HUES64 (cell line): ENCODE data around the gene LRG1.
"Not testable (repeated sequence)": the region's sequence is repeated elsewhere in the genome, so short reads cannot be mapped to it uniquely, and the experiment has no call there.

Source experiments
- H3K27ac ChIP-seq: 2 replicates; pipeline ENCODE4 v1.7.0; 2013; ENCODE audit warnings: low read depth, low read length, inconsistent platforms
- H3K27me3 ChIP-seq: 2 replicates; pipeline ENCODE4 v1.6.1; 2013; ENCODE audit warnings: mild to moderate bottlenecking, low read length; ENCODE audit not compliant: insufficient read depth
- H3K36me3 ChIP-seq: 2 replicates; pipeline ENCODE4 v1.6.1; 2013; ENCODE audit warnings: mild to moderate bottlenecking, low read length; ENCODE audit not compliant: insufficient read depth
- H3K4me1 ChIP-seq: 2 replicates; pipeline ENCODE4 v1.6.1; 2013; ENCODE audit warnings: mild to moderate bottlenecking, low read length, moderate library complexity; ENCODE audit not compliant: insufficient read depth
- H3K4me3 ChIP-seq: 2 replicates; pipeline ENCODE4 v1.5.1; 2013; ENCODE audit warnings: mild to moderate bottlenecking, low read length, moderate library complexity
- H3K9ac ChIP-seq: 2 replicates; pipeline ENCODE4 v1.6.1; 2013; ENCODE audit warnings: mild to moderate bottlenecking, low read depth, low read length
- H3K9me3 ChIP-seq: 2 replicates; pipeline ENCODE4 v1.6.1; 2013; ENCODE audit warnings: low read depth, low read length; ENCODE audit not compliant: insufficient read depth
- WGBS: fragments of 150-250, 120-280 bp; methylation state at CpG from one replicate; pipeline ENCODE4 v1.1.7; 2013; ENCODE audit warnings: missing lambda C conversion rate; 5-methylcytosine and 5-hydroxymethylcytosine counted together

The LRG1 gene

GRCh38 chr19:4547303-4548237, 7.7 kb upstream of the LRG1 start:
- no peaks in the 10 kb centered on the region for H3K27me3 ChIP-seq
- H3K27ac ChIP-seq: no peak overlapping the region
- no peaks in the 10 kb centered on the region for H3K9me3 ChIP-seq
- 93% methylated on average over 32 of the region's 32 CpGs for WGBS
- H3K4me3 ChIP-seq: no peak overlapping the region
- H3K36me3 ChIP-seq: peaks cover 36% of the 10 kb centered on the region
- no peaks in the 10 kb centered on the region for H3K4me1 ChIP-seq
- H3K9ac ChIP-seq: no peak overlapping the region

DNA sequence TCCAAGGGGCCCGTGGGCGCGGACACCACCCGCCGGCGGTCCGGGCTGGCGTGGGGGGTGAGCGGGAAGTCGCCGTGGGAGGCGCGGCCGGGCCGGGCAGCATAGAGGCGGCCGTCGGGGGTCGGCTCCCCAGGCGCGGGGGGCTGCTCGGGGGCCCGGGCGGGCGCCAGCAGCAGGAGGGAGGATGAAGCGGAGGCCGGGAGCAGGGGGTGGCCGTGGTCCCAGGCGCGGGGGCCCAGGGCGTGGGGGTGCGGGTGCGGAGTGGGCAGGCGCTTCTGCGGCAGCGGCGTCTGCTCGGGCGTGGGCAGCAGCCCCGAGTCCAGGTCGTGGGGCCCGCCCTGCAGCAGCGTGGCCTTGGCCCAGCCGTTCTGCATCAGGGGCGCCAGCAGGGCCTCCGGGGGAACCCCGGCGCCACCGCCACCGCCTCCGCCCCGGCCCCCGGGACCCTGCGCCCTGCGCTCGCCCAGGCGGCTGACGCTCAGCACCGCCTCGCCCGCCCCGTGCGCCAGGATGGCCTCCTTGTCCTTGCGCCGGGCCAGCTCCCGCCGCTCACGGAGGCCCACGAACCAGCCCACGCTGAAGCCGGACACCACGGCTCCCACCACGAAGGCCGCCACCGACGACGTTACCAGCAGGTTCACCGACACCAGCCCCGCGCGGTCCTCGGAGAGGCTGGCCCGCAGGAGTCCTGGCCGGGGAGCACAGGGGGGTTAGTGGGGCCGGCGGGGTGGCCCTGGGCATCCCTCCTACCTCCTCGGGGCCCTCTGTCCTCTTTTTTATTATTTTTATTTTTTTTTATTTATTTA, 4.2 kb upstream of the LRG1 start:
- no peak overlapping the region for H3K27ac ChIP-seq

GRCh38 chr19:4542896-4543841, 3.3 kb upstream of the LRG1 start:
- WGBS: 94% methylated on average over 76 of the region's 77 CpGs
- H3K4me1 ChIP-seq: peaks cover 7% of the 10 kb centered on the region; the same call in 1 of the 2 replicates
- H3K27ac ChIP-seq: no peak overlapping the region
- no peak overlapping the region for H3K9ac ChIP-seq
- 0 out of 2 replicates have a peak, but pooled peaks cover 4% of the 10 kb centered on the region for H3K9me3 ChIP-seq
- no peaks in the 10 kb centered on the region for H3K27me3 ChIP-seq
- peaks cover 7% of the 10 kb centered on the region; the same call in 1 of the 2 replicates for H3K36me3 ChIP-seq
- no peak overlapping the region for H3K4me3 ChIP-seq

More for the DNA sequence above, 4.2 kb upstream of the LRG1 start:
- Histone ChIP-seq H3K9ac (no peak overlapping the region), H3K9me3 (0 out of 2 replicates have a peak, but pooled peaks cover 4% of the 10 kb centered on the region), H3K4me1 (peaks cover 7% of the 10 kb centered on the region; the same call in 1 of the 2 replicates), H3K36me3 (peaks cover 14% of the 10 kb centered on the region; the same call in 1 of the 2 replicates), H3K27me3 (no peaks in the 10 kb centered on the region), H3K4me3 (no peak overlapping the region)
- 96% methylated on average over 86 of the region's 87 CpGs for WGBS

GRCh38 chr19:4541806-4542145, 1.9 kb upstream of the LRG1 start:
- not testable (repeated sequence) for H3K4me1 ChIP-seq, H3K27ac ChIP-seq, H3K27me3 ChIP-seq, H3K9ac ChIP-seq, H3K36me3 ChIP-seq, H3K4me3 ChIP-seq, H3K9me3 ChIP-seq
- whole genome bisulfite sequencing: 94% methylated on average over 12 of the region's 12 CpGs

GRCh38 chr19:4541114-4541805, 1.4 kb upstream of the LRG1 start:
- H3K9ac ChIP-seq: no peak overlapping the region
- H3K4me1 ChIP-seq: peaks cover 7% of the 10 kb centered on the region; the same call in 1 of the 2 replicates
- WGBS: 92% methylated on average over 12 of the region's 12 CpGs
- H3K9me3 ChIP-seq: 0 out of 2 replicates have a peak, but pooled peaks cover 4% of the 10 kb centered on the region
- no peaks in the 10 kb centered on the region for H3K27me3 ChIP-seq
- no peak overlapping the region for H3K27ac ChIP-seq
- H3K4me3 ChIP-seq: no peak overlapping the region
- 0 out of 2 replicates have a peak, but pooled peaks cover 2% of the 10 kb centered on the region for H3K36me3 ChIP-seq

GRCh38 chr19:4539169-4539692, 605 bp downstream of the LRG1 start:
- Histone ChIP-seq H3K27ac (no peak overlapping the region), H3K4me3 (no peak overlapping the region), H3K9ac (no peak overlapping the region)

GRCh38 chr19:4538601-4538954, 1.3 kb downstream of the LRG1 start:
- peaks cover 14% of the 10 kb centered on the region for H3K27me3 ChIP-seq

More at GRCh38 chr19:4539169-4539692, 605 bp downstream of the LRG1 start:
- Histone ChIP-seq H3K9me3 (0 out of 2 replicates have a peak, but pooled peaks cover 4% of the 10 kb centered on the region), H3K4me1 (peaks cover 7% of the 10 kb centered on the region; the same call in 1 of the 2 replicates), H3K27me3 (peaks cover 8% of the 10 kb centered on the region), H3K36me3 (no peaks in the 10 kb centered on the region)
- 87% methylated on average over 3 of the region's 3 CpGs for WGBS

DNA sequence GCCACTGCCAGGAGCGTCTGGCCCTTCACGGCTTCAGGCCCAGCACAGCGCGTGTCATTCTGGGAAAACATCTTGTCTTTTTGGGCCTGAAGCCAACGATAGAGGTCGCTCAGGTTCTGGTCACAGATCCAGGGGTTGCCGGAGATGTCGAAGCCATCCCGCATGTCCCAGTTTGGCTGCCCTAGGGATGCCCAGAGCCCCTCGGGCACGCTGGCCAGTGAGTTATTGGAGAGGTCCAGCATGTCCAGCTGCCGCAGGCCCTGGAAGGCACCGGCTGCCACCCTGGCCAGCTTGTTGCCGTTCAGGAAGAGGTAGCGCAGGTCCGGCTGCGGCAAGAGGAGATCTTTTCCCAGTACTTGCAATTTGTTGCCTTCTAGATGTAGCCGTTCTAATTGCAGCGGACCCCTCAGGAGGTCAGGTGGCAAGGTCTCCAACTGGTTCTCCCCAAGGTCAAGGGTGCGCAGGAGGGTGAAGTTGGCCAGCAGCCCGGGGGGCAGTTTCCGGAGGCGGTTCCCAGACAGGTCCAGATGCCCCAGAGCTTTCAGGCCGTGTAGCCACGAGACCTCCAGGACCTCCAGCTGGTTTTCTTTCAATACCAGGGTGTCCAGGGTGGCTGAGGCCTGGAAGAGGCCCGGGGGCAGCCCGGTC, 1.8 kb downstream of the LRG1 start:
- 0 out of 2 replicates have a peak, but pooled peaks cover 4% of the 10 kb centered on the region for H3K9me3 ChIP-seq

More at GRCh38 chr19:4538601-4538954, 1.3 kb downstream of the LRG1 start:
- Histone ChIP-seq H3K36me3 (no peaks in the 10 kb centered on the region), H3K4me1 (peaks cover 7% of the 10 kb centered on the region; the same call in 1 of the 2 replicates), H3K27ac (no peak overlapping the region), H3K9me3 (0 out of 2 replicates have a peak, but pooled peaks cover 4% of the 10 kb centered on the region), H3K4me3 (no peak overlapping the region), H3K9ac (no peak overlapping the region)
- WGBS: 94% methylated on average over 13 of the region's 13 CpGs

GRCh38 chr19:4536798-4537197, 3.0 kb downstream of the LRG1 start:
- WGBS: 86% methylated on average over 5 of the region's 5 CpGs
- no peak overlapping the region for H3K4me3 ChIP-seq
- 0 out of 2 replicates have a peak, but pooled peaks cover 4% of the 10 kb centered on the region for H3K9me3 ChIP-seq
- no peak overlapping the region for H3K9ac ChIP-seq
- no peaks in the 10 kb centered on the region for H3K36me3 ChIP-seq
- no peak overlapping the region for H3K27ac ChIP-seq
- peaks cover 7% of the 10 kb centered on the region; the same call in 1 of the 2 replicates for H3K4me1 ChIP-seq
- peaks cover 17% of the 10 kb centered on the region for H3K27me3 ChIP-seq

More for the DNA sequence above, 1.8 kb downstream of the LRG1 start:
- Histone ChIP-seq H3K9ac (no peak overlapping the region), H3K27me3 (peaks cover 17% of the 10 kb centered on the region), H3K4me1 (peaks cover 7% of the 10 kb centered on the region; the same call in 1 of the 2 replicates), H3K36me3 (no peaks in the 10 kb centered on the region), H3K4me3 (no peak overlapping the region), H3K27ac (no peak overlapping the region)
- 87% methylated on average over 27 of the region's 27 CpGs for WGBS
